ENCODE measurements around the gene SLCO2A1.

DNA sequence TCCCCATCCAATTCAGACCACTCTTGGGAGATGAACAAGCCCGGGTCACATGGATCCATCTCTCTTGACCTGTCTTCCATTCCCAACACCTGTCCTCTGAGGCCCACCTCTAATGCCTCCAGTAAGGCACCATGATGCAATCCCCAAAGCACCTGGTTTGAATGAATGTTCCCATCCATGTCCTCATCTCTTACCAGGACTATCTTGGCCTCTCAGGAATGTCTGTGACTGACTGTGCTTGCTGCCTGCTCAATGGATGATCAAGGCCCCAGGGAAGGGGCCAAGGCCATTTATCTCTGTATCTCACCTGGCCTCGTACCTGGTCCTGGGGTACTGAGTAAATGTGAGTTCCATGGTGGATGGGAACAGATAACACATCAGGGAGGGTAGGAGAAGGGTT lies 49.7 kb downstream of the SLCO2A1 start:
- TF ChIP-seq, protein P1, sequence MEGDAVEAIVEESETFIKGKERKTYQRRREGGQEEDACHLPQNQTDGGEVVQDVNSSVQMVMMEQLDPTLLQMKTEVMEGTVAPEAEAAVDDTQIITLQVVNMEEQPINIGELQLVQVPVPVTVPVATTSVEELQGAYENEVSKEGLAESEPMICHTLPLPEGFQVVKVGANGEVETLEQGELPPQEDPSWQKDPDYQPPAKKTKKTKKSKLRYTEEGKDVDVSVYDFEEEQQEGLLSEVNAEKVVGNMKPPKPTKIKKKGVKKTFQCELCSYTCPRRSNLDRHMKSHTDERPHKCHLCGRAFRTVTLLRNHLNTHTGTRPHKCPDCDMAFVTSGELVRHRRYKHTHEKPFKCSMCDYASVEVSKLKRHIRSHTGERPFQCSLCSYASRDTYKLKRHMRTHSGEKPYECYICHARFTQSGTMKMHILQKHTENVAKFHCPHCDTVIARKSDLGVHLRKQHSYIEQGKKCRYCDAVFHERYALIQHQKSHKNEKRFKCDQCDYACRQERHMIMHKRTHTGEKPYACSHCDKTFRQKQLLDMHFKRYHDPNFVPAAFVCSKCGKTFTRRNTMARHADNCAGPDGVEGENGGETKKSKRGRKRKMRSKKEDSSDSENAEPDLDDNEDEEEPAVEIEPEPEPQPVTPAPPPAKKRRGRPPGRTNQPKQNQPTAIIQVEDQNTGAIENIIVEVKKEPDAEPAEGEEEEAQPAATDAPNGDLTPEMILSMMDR (IDR thresholded peaks at IDR 0.05): no peak
- no peak for TF ChIP-seq ZFX (IDR thresholded peaks at IDR 0.05; ENCODE audit: borderline replicate concordance)

Measured in 22Rv1 (cell line).